Suprapubic skin (tissue), 4 donors: ENCODE data around the gene LEMD3. TPM values are rescaled to one million over a fixed set of nuclear protein-coding genes. Genes with fewer than 3 reads are reported as not detected.

Experiments
- DNase-seq, 2 donors: peaks; one replicate each; pipeline ENCODE4 v3.0.0-alpha.2; 2019; ENCODE audit warnings: low spot score in 2 of 2
- H3K27ac ChIP-seq: fragments of 200-600 bp; sonication (generic); one replicate; pipeline ENCODE4 v1.5.1; 2019
- H3K27me3 ChIP-seq: fragments of 200-600 bp; sonication (generic); one replicate; pipeline ENCODE4 v1.5.1; 2019
- H3K36me3 ChIP-seq: fragments of 200-600 bp; sonication (generic); one replicate; pipeline ENCODE4 v1.5.1; 2019
- H3K4me1 ChIP-seq: fragments of 200-600 bp; sonication (generic); one replicate; pipeline ENCODE4 v1.5.1; 2019
- H3K4me3 ChIP-seq: fragments of 200-600 bp; sonication (generic); one replicate; pipeline ENCODE4 v1.5.1; 2019; ENCODE audit warnings: mild to moderate bottlenecking
- H3K9me3 ChIP-seq: fragments of 200-600 bp; sonication (generic); one replicate; pipeline ENCODE4 v1.5.1; 2019
- CTCF ChIP-seq, 2 donors: fragments of 200-600 bp in 1 of 2; fragments of 450-650 bp in 1 of 2; sonication (generic) in 1 of 2; IDR thresholded peaks; one replicate each; pipeline ENCODE4 v1.5.1; 2016 to 2019; ENCODE audit warnings: antibody characterized with exemption in 2 of 2, mild to moderate bottlenecking in 1 of 2, moderate library complexity in 1 of 2
- EP300 ChIP-seq: sonication (generic); formaldehyde crosslinking; IDR thresholded peaks from one replicate; pipeline ENCODE4 v1.6.1; 2017; ENCODE audit warnings: antibody characterized with exemption
- POLR2A ChIP-seq, 2 donors: fragments of 450-650 bp; IDR thresholded peaks; one replicate each; pipeline ENCODE4 v1.6.1; 2017; ENCODE audit warnings: antibody characterized with exemption in 2 of 2, mild to moderate bottlenecking in 2 of 2, moderate library complexity in 2 of 2
- POLR2AphosphoS5 ChIP-seq, 3 donors: sonication (generic); formaldehyde crosslinking; IDR thresholded peaks; one replicate each; pipeline ENCODE4 v1.6.1; 2017; ENCODE audit warnings: antibody characterized with exemption in 3 of 3
- WGBS: methylation state at CpG from one replicate; pipeline ENCODE4 v1.1.5; 2018; 5-methylcytosine and 5-hydroxymethylcytosine counted together
- total RNA-seq, 4 donors: library from RNA; depleted of rRNA; stranded (reverse); fragments of >200 nt; gene quantifications; one replicate each; pipeline ENCODE4 v1.1.0, GENCODE V29; 2016

The LEMD3 gene
- 10 to 100 TPM; 24.8 to 44.6 (median 37.4) TPM for total RNA-seq

GRCh38 chr12:65169320-65170208 lies at the start of gene LEMD3:
Gene LEMD3 (plus strand): TSS chr12:65169583. CDS start chr12:65169597, 14 bp downstream.
- peaks cover 53% of the 10 kb centered on the region for H3K4me1 ChIP-seq
- no peaks in the 10 kb centered on the region for H3K9me3 ChIP-seq
- no peaks in the 10 kb centered on the region for H3K36me3 ChIP-seq
- DNase-seq = peak; percentile 94 to 95
- TF ChIP-seq POLR2A (IDR thresholded peaks at IDR 0.05) = peak in 1 of 2 donors; percentile 80
- TF ChIP-seq CTCF (IDR thresholded peaks at IDR 0.05) = no peak
- peak; percentile 32 to 62 (median 48) for TF ChIP-seq POLR2AphosphoS5 (IDR thresholded peaks at IDR 0.05)
- 0% methylated on average over 25 of the region's 91 CpGs for WGBS
- peaks cover 6% of the 10 kb centered on the region for H3K27me3 ChIP-seq
- peak within 1 kb of the TSS; percentile 95 for H3K27ac ChIP-seq
- H3K4me3 ChIP-seq = peak within 1 kb of the TSS; percentile 88

GRCh38 chr12:65121049-65121955 lies 48.1 kb upstream of the LEMD3 start, which contains the start of gene WIF1:
Gene WIF1 (minus strand): TSS chr12:65121305. CDS start chr12:65121191, 114 bp downstream.
- Histone ChIP-seq H3K9me3 (no peaks in the 10 kb centered on the region), H3K36me3 (no peaks in the 10 kb centered on the region), H3K27me3 (peaks cover 69% of the 10 kb centered on the region), H3K4me3 (peak within 1 kb of the TSS; percentile 42), H3K4me1 (peaks cover 12% of the 10 kb centered on the region), H3K27ac (no peak within 1 kb of the TSS)
- peak in 1 of 2 donors; percentile 63 for DNase-seq
- 10% methylated on average over 52 of the region's 73 CpGs for WGBS
- TF ChIP-seq EP300 (no peak), CTCF (IDR thresholded peaks at IDR 0.05) (peak in 1 of 2 donors; percentile 18)

- Histone ChIP-seq H3K27me3 (peaks cover 68% of the 10 kb centered on the region), H3K4me3 (no peak overlapping the region), H3K27ac (no peak overlapping the region), H3K4me1 (peaks cover 12% of the 10 kb centered on the region), H3K9me3 (no peaks in the 10 kb centered on the region), H3K36me3 (no peaks in the 10 kb centered on the region)
- TF ChIP-seq POLR2A (IDR thresholded peaks at IDR 0.05) = no peak
- TF ChIP-seq POLR2AphosphoS5 (IDR thresholded peaks at IDR 0.05) = no peak
- TF ChIP-seq CTCF (IDR thresholded peaks at IDR 0.05) = no peak
- TF ChIP-seq EP300 = no peak
- WGBS = 86% methylated on average over 30 of the region's 34 CpGs
- DNase-seq = no peak
Observed at GRCh38 chr12:65121956-65122469, 47.4 kb upstream of the LEMD3 start.

GRCh38 chr12:65122703-65123102 lies 46.7 kb upstream of the LEMD3 start:
- TF ChIP-seq POLR2AphosphoS5 (IDR thresholded peaks at IDR 0.05) (no peak), EP300 (no peak), POLR2A (IDR thresholded peaks at IDR 0.05) (no peak), CTCF (IDR thresholded peaks at IDR 0.05) (no peak)
- peaks cover 64% of the 10 kb centered on the region for H3K27me3 ChIP-seq
- no peak overlapping the region for H3K4me3 ChIP-seq
- H3K9me3 ChIP-seq = no peaks in the 10 kb centered on the region
- DNase-seq = no peak
- no peak overlapping the region for H3K27ac ChIP-seq
- H3K36me3 ChIP-seq = no peaks in the 10 kb centered on the region
- H3K4me1 ChIP-seq = peaks cover 12% of the 10 kb centered on the region
- WGBS = 44% methylated on average over 5 of the region's 5 CpGs
